Renal pelvis (tissue), 4 donors: Measurements from ENCODE around the gene FAM53B. TPM values are rescaled to one million over a fixed set of nuclear protein-coding genes. Genes with fewer than 3 reads are reported as not detected.

Source experiments
- DNase-seq: peaks from one replicate; pipeline ENCODE4 v3.0.0-alpha.2; 2013
- polyA plus RNA-seq, 3 donors: library from polyadenylated mRNA; unstranded; fragments of 120-200 nt; gene quantifications; one replicate each; pipeline ENCODE4 v1.2.1, GENCODE V29; 2013; ENCODE audit not compliant: insufficient read length in 3 of 3

Gene FAM53B
- polyA plus RNA-seq, 3 donors, result 24.9 to 30.9 (median 29.1) TPM

DNA sequence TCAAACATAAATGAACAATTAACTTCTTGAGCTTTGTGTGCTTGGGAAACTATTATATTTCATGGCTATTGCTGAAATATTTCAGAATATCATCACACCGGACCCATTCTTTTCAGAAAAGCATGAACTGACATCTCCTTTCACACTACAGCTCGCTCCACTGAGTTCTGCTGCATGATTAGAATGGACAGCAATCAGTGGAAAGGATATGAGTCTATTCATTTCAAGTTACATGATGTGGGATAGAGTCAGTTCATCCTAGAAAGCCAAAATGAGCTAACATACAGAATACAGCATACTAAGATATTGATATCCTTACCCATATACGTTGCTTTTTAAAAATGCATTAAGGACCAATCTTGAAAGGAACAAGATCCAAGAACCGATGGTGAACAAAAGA lies 1.1 kb upstream of the FAM53B start:
- no peak for DNase-seq

GRCh38 chr10:124743191-124744101 lies 732 bp downstream of the FAM53B start:
- no peak for DNase-seq

DNA sequence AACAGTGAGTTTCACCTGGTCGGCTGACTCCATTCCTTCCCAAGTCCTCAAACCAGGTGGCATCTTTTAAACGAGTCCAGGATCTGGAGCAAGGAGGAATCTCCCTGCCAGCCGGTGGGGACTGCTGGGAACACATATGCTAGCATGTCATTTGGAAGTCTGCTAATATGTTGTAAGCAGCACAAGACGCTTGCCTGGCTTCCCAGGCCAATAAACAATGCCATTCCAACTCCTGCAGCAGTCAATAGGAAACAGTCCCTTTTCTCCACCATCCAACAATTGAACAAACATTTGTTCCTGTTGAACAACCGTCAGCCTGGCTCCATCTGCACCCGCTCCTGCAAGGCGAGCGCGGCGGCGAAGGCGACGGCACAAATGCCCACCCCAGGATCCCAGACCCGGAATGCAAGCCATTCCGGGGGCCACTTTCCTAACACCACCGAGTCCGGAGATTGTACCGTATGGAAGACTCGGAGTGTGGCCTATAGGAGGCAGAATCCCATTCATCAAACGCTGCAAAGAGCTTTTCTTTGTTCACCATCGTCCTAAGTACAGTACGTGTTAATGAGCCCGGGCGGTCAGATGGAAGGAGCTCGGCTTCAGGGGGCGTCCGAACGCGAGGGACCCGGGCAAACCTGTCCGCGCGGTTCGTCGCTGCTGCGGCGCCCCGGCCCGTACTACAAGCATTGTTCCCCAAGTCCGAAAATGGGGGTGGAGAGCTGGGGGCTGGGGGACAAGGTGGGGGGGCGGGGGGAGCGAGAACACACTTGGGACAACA lies 1.6 kb downstream of the FAM53B start:
- no peak for DNase-seq

DNA sequence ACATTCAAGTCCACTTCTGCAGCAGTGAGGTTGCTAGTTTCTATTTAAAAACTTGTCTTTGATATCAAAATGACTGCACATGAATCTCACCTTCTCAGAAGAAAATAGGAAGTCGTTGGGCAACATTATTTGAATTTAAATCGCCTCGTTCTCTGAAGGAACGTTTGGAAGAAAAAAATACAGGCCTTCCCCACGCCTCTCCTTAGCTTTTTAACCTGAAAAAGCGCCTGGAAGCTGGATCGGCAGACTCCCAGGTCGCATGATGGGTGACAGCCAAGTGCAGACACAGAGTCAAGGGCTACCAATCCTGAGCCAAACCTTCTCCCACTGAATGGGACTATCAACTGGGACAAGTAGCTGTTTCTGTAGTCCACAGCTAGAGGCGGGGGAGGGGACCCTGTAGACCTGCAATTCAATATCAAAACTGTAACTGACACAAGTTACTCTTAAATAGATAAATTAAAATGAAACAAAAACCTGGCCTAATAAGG lies 2.2 kb downstream of the FAM53B start:
- DNase-seq, result no peak

- DNase-seq, result peak; percentile 91
Observed at GRCh38 chr10:124741281-124741921, 2.8 kb downstream of the FAM53B start.

- DNase-seq, result no peak
Observed at GRCh38 chr10:124740369-124741280, 3.6 kb downstream of the FAM53B start.

GRCh38 chr10:124739986-124740368 lies 4.2 kb downstream of the FAM53B start:
- no peak for DNase-seq

DNA sequence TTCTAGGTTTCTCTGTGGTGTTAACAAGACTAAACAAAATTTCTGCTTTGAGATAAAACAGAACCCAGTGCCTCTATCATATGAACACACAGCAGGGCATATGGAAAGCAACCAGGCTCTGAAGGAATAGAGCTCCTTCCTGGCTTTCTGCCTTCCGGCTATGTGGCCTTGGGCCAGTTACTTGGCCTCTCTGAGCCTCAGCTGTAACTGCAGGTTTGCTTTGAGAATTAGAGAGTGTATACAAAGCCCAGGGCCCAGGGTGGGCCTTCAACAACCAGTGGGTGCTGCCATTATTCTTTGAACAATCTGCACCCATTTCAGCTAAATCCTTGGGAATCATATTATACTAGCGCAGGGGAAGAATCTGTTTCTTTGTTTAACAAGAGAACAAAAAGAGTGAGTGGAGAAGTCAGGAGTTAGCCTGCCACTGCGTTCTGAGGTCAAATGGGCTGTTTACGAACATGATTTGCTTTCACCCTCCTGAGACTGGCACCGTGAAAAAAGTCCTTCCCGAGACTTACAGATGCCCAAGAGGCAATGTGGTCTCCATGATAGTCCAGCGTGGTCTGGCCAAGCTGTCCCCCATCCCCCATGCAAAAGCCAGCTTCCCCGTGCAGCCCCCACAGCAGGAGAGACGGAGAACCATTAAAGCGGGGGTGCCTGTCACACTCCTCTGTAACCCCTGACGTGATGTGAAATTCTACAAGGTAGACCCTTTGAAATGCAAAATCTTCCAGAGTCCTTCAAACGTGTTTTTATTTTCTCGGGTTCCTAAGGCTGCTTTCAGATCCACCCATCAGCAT lies 4.9 kb downstream of the FAM53B start:
- DNase-seq, result no peak

DNA sequence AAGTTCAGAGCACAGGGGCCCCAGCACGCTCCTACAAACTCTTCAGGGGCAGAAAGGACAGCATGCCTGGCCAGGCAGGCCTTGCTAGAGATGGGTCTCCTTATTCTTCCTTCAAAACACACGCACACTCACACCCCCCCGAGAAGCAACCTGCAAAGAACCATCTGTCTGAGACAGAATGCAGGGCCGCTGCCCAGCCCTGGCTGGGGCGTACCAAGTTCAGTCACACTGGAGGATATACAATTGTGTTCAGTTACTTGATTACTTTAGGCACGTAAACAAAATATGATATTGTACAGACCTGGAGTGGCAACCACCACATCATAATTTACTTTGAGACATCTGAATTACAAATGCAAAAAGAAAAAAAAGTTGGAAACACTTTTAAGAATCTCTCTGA lies 5.7 kb downstream of the FAM53B start:
- DNase-seq, result no peak

GRCh38 chr10:124737708-124738107 lies 6.5 kb downstream of the FAM53B start:
- no peak for DNase-seq

GRCh38 chr10:124737221-124737620 lies 7.0 kb downstream of the FAM53B start:
- no peak for DNase-seq

GRCh38 chr10:124736491-124737136 lies 7.6 kb downstream of the FAM53B start:
- DNase-seq, result no peak

DNA sequence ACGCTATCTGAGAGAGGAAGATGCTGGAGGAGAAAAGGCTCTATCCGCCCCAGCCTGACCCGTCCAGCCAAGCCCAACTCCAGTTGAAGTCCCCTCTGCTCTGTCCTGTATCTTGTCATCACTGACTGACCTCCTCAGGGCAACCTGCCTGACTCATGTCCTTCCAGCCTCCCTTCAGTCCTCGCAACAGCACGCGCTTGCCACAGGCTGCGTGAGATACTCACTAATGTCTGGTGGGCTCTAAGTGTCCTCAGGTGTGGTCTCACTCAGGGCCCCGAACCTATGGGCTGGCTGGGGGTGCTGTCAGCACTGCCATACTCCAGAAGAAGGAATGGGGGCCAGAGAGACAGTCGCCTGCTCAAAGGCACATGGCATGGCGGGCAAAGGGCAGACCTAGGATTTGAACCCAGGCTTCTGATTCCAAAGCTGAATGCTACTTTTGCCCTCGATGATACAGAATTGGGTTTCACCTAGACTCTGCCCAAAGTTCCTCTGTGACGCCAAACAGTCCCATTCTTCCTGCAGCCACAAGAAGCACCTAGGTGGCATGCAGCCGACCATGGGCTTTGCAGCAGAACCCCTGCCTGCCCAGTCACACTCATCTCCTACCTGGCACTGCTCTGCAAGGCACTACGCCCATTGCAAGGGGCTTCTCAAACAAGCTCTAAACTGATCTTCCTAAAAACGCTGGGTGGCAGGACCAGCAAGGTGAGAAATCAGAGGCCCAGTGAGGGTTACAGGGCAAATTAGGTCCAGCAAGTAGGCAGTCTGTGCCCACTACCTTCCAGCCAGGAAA lies 8.5 kb downstream of the FAM53B start:
- no peak for DNase-seq

GRCh38 chr10:124734311-124735166 lies 9.6 kb downstream of the FAM53B start:
- no peak for DNase-seq

DNA sequence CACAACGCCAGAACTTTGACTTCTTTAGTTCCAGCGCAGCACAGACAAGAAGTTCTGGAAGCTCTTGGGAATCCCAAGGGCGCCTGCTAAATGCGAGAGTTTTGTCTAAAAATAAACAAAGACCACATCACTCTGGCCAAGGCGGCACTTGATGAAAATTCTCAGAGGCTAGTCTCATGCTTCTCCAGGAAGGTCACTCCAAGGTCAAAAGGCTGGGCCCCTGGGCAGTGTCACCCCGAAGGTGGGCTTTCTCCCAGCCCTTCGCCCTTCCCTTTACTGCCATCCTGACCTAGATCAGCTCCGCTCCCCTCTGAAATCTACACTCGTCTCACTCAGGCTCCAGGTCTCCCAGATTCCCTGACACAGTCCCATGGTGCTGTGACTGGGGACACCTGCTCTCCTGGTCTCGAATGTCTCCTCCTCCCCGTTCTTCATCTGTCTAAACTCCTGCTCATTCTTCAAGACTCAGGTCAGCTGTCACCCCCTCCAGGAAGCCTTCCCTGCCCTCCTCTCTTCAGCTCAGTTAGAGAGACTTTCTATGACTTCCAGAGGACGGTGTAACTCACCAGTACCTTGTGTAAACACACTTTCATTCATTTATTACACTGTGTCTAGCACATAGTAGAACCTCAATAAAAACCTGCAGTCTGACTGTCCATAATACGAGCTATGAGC lies 10.5 kb downstream of the FAM53B start:
- no peak for DNase-seq

- no peak for DNase-seq
Observed at GRCh38 chr10:124732931-124733570, 11.1 kb downstream of the FAM53B start.

GRCh38 chr10:124731551-124731950 lies 12.6 kb downstream of the FAM53B start:
- DNase-seq, result no peak
